Naive thymus-derived CD8-positive, alpha-beta T cell (primary cell): ENCODE data around the gene KEAP1. TPM values are rescaled to one million over a fixed set of nuclear protein-coding genes. Genes with fewer than 3 reads are reported as not detected.
A peak's percentile ranks its signal among the peaks of the same experiment; 100 is the strongest.

ENCODE experiments used
- ATAC-seq, 2 donors: fragments of 150-1000 bp; cut with Tn5 transposase in 1 of 2; sonication (Bioruptor Pico), chemical (Tn5 transposase) in 1 of 2; 1 replicate in 1 of 2; 2 replicates in 1 of 2; pipeline ENCODE4 v1.10.0; 2021; ENCODE audit warnings: mild to moderate bottlenecking in 2 of 2, moderate library complexity in 2 of 2
- POLR2A ChIA-PET: fragments of 350-600 bp; sonication (Branson Sonifier 250); formaldehyde crosslinking; loops from one replicate; lab custom pipeline; 2021; ENCODE audit warnings: antibody characterized with exemption; lab: Charles Lee
- DNase-seq, 10 donors: peaks; one replicate each; pipeline versions ENCODE4 v3.0.0 to v3.0.0-alpha.2; 2020 to 2022
- H3K27ac Mint-ChIP-seq, 10 donors: one replicate each; pipeline ENCODE4 v1.8.0; 2020 to 2022; ENCODE audit warnings: mild to moderate bottlenecking in 10 of 10, mixed read lengths in 10 of 10, moderate library complexity in 4 of 10, inconsistent platforms in 1 of 10
- H3K27me3 Mint-ChIP-seq, 5 donors: one replicate each; pipeline ENCODE4 v1.8.0; 2021 to 2022; ENCODE audit warnings: mixed read lengths in 5 of 5
- H3K36me3 Mint-ChIP-seq, 3 donors: one replicate each; pipeline ENCODE4 v1.8.0; 2020 to 2022; ENCODE audit warnings: mixed read lengths in 3 of 3, mild to moderate bottlenecking in 2 of 3, inconsistent platforms in 1 of 3
- H3K4me1 Mint-ChIP-seq, 4 donors: one replicate each; pipeline ENCODE4 v1.8.0; 2021 to 2022; ENCODE audit warnings: mixed read lengths in 4 of 4
- H3K4me3 Mint-ChIP-seq, 10 donors: one replicate each; pipeline ENCODE4 v1.8.0; 2020 to 2022; ENCODE audit warnings: mild to moderate bottlenecking in 10 of 10, mixed read lengths in 10 of 10, moderate library complexity in 6 of 10, inconsistent platforms in 1 of 10
- H3K9me3 Mint-ChIP-seq, 9 donors: one replicate each; pipeline ENCODE4 v1.8.0; 2020 to 2022; ENCODE audit warnings: mixed read lengths in 9 of 9, mild to moderate bottlenecking in 3 of 9, inconsistent platforms in 1 of 9, moderate library complexity in 1 of 9
- polyA plus RNA-seq, 3 donors: library from polyadenylated mRNA; unstranded; fragments of 300-500 nt; fragmentation: Illumina TruSeq; gene quantifications; one replicate each; pipeline ENCODE4 v1.2.3, GENCODE V29; 2021
- total RNA-seq, 8 experiments: library from RNA in 2 of 8; stranded (reverse) in 2 of 8; gene quantifications; one replicate each; pipeline ENCODE4 v1.2.3 and lab custom pipeline; 2021 to 2026

KEAP1 gene
- total and polyA plus RNA-seq, 5 experiments from 2014 or later: 15.1 to 35.2 (median 25.7) TPM

DNA sequence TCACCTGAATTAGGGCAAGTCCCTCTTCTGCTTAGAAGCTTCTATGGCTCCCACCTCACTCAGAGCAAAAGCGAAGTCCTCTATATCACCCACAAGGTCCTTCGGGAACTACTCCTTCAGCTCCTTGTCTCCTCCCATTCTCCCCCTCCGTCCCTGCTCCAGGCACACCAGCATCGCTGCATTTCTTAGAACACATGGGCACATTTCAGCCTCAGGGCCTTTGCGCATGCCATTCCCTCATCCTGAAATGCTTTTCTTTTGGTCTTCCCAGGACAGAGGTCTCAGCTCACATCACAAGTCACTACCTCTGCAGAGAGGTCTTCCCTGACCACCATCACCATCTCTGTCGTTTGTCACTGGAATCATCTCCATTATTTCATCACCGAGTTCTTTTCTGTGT lies 10.1 kb upstream of the KEAP1 start:
- POLR2A ChIA-PET: interaction anchor here (0.9 kb wide), 1 partner anchor 55 kb away, joined by 3 read pairs; no protein-coding TSS in a partner anchor
- DNase-seq (no peak), ATAC-seq (no peak)
- Mint-ChIP-seq H3K9me3 (peaks cover 0 to 3% (median 0%) of the 10 kb centered on the region in 9 donors), H3K27ac (peak overlapping the region in 2 of 10 donors; percentile 52 to 80), H3K36me3 (no peaks in the 10 kb centered on the region), H3K4me3 (peak overlapping the region in 8 of 10 donors; percentile 19 to 58 (median 37)), H3K4me1 (peaks cover 10 to 45% (median 33%) of the 10 kb centered on the region in 4 donors), H3K27me3 (peaks cover 28 to 52% (median 34%) of the 10 kb centered on the region in 5 donors)

DNA sequence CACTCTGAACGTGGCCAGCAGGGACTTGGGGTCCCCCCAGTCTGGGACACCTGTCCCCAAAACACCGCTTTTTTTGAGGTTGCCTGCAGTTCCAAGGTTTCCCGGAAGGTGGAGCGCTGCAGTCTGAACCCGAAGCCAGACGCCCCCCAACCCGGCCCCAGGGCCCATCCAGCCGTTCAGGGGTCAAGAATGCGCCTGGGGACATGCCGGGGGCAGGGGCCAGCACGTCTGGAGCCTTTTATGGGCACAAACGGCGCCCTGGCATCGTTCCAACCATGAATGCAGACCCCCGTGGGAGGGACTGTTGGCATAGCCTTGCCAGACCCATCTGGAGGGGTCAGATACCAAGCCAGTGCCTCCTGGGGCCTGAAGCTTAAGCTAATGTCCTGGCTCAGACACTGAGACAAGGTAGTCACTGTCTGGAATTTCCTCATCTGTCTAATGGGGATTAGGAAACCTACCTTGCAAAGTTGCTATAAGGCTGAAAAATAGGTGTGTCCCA lies 7.2 kb upstream of the KEAP1 start:
- ATAC-seq: peak in 1 of 2 donors; percentile 32
- Mint-ChIP-seq H3K4me1 (peaks cover 11 to 35% (median 26%) of the 10 kb centered on the region in 4 donors), H3K27ac (peak overlapping the region in 1 of 10 donors; percentile 82), H3K36me3 (no peaks in the 10 kb centered on the region), H3K27me3 (peaks cover 12 to 30% (median 16%) of the 10 kb centered on the region in 5 donors), H3K4me3 (no peak overlapping the region), H3K9me3 (no peaks in the 10 kb centered on the region)
- POLR2A ChIA-PET: no interaction called here
- DNase-seq: peak; percentile 34 to 72 (median 61)

DNA sequence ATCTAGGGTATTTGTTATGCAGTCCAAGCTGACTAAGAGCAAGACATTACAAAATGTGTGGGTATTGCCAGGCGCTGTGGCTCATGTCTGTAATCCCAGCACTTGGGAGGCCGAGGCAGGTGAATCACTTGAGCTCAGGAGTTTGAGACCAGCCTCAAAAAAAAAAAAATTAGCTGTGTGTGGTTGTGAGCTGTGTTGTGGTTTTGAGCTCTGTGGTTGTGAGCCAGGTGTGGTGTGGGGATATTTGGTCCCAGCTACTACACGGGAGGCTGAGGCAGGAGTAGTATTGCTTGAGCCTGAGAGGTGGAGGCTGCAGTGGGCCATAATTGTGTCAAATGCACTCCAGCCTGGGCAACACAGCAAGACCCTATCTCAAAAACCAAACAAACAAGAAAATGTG lies 5.6 kb upstream of the KEAP1 start:
- POLR2A ChIA-PET: interaction anchor here (0.6 to 1.0 kb wide), 3 partner anchors 61 to 143 kb away, joined by 3 to 4 read pairs (median 4); no protein-coding TSS in a partner anchor
- peak overlapping the region in 1 of 10 donors; percentile 71 for H3K4me3 Mint-ChIP-seq
- no peak for ATAC-seq
- peaks cover 10 to 33% (median 21%) of the 10 kb centered on the region in 4 donors for H3K4me1 Mint-ChIP-seq
- H3K36me3 Mint-ChIP-seq: no peaks in the 10 kb centered on the region
- DNase-seq: peak in 1 of 10 donors; percentile 14
- peak overlapping the region in 1 of 10 donors; percentile 52 for H3K27ac Mint-ChIP-seq
- no peaks in the 10 kb centered on the region for H3K9me3 Mint-ChIP-seq
- H3K27me3 Mint-ChIP-seq: peaks cover 9 to 15% (median 10%) of the 10 kb centered on the region in 5 donors

DNA sequence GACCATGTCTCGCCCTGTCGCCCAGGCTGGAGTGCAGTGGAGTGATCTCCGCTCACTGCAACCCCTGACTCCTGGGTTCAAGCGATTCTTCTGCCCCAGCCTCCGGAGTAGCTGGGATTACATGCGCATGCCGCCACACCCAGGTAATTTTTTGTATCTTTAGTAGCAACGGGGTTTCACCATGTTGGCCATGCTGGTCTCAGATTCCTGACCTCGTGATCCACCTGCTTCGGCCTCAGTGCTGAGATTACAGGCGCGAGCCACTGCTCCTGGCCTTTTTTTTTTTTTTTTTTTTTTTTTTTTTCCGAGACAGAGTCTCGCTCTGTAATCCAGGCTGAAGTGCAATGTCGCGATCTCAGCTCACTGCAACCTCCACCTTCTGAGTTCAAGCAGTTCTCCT lies 4.9 kb upstream of the KEAP1 start:
- Mint-ChIP-seq H3K36me3 (no peaks in the 10 kb centered on the region), H3K27ac (no peak overlapping the region), H3K4me1 (peaks cover 9 to 30% (median 20%) of the 10 kb centered on the region in 4 donors), H3K4me3 (no peak overlapping the region), H3K9me3 (no peaks in the 10 kb centered on the region), H3K27me3 (peaks cover 2 to 9% (median 4%) of the 10 kb centered on the region in 5 donors)
- POLR2A ChIA-PET: interaction anchor here (0.6 kb wide), 2 partner anchors 62 to 81 kb away, joined by 4 to 8 read pairs; no protein-coding TSS in a partner anchor
- no peak for ATAC-seq
- no peak for DNase-seq

- H3K9me3 Mint-ChIP-seq: no peaks in the 10 kb centered on the region
- H3K4me3 Mint-ChIP-seq: peak overlapping the region in 7 of 10 donors; percentile 39 to 84 (median 60)
- peak; percentile 30 to 52 for ATAC-seq
- peak; percentile 58 to 89 (median 74) for DNase-seq
- H3K4me1 Mint-ChIP-seq: peaks cover 14 to 37% (median 30%) of the 10 kb centered on the region in 4 donors
- peaks cover 0 to 5% (median 0%) of the 10 kb centered on the region in 5 donors for H3K27me3 Mint-ChIP-seq
- H3K27ac Mint-ChIP-seq: peak overlapping the region in 9 of 10 donors; percentile 10 to 87 (median 69)
- no peaks in the 10 kb centered on the region for H3K36me3 Mint-ChIP-seq
- POLR2A ChIA-PET: interaction anchor here (0.6 kb wide), 1 partner anchor 18 kb away, joined by 3 read pairs; no protein-coding TSS in a partner anchor
Observed at GRCh38 chr19:10505583-10506229, 2.5 kb upstream of the KEAP1 start.

GRCh38 chr19:10502524-10503001 lies 593 bp downstream of the KEAP1 start:
- H3K4me3 Mint-ChIP-seq: peak overlapping the region; percentile 75 to 92 (median 84)
- H3K9me3 Mint-ChIP-seq: no peaks in the 10 kb centered on the region
- ATAC-seq (peak; percentile 92 to 93), DNase-seq (peak; percentile 69 to 90 (median 78))
- no peaks in the 10 kb centered on the region for H3K27me3 Mint-ChIP-seq
- peaks cover 0 to 19% (median 3%) of the 10 kb centered on the region in 3 donors for H3K36me3 Mint-ChIP-seq
- POLR2A ChIA-PET: interaction anchor here (0.6 kb wide), 1 partner anchor 63 kb away, joined by 3 read pairs; the partner anchor contains the start of gene KRI1
- peaks cover 14 to 40% (median 39%) of the 10 kb centered on the region in 4 donors for H3K4me1 Mint-ChIP-seq
- peak overlapping the region in 9 of 10 donors; percentile 77 to 90 (median 80) for H3K27ac Mint-ChIP-seq

- peak overlapping the region in 9 of 10 donors; percentile 77 to 90 (median 80) for H3K27ac Mint-ChIP-seq
- H3K27me3 Mint-ChIP-seq: no peaks in the 10 kb centered on the region
- peaks cover 16 to 44% (median 43%) of the 10 kb centered on the region in 4 donors for H3K4me1 Mint-ChIP-seq
- peak; percentile 32 to 36 for ATAC-seq
- peaks cover 0 to 23% (median 3%) of the 10 kb centered on the region in 3 donors for H3K36me3 Mint-ChIP-seq
- POLR2A ChIA-PET: no interaction called here
- DNase-seq: peak in 3 of 10 donors; percentile 13 to 69 (median 33)
- peak overlapping the region; percentile 75 to 92 (median 84) for H3K4me3 Mint-ChIP-seq
- H3K9me3 Mint-ChIP-seq: no peaks in the 10 kb centered on the region
Observed at GRCh38 chr19:10501971-10502523, 1.1 kb downstream of the KEAP1 start.

GRCh38 chr19:10500247-10500592 lies 2.9 kb downstream of the KEAP1 start:
- ATAC-seq (no peak), DNase-seq (no peak)
- no peaks in the 10 kb centered on the region for H3K9me3 Mint-ChIP-seq
- no peaks in the 10 kb centered on the region for H3K27me3 Mint-ChIP-seq
- H3K27ac Mint-ChIP-seq: peak overlapping the region in 7 of 10 donors; percentile 11 to 84 (median 63)
- POLR2A ChIA-PET: interaction anchor here (0.6 to 0.7 kb wide), 2 partner anchors 93 to 253 kb away, joined by 4 to 7 read pairs; no protein-coding TSS in a partner anchor
- peaks cover 0 to 38% (median 3%) of the 10 kb centered on the region in 3 donors for H3K36me3 Mint-ChIP-seq
- H3K4me1 Mint-ChIP-seq: peaks cover 12 to 38% (median 37%) of the 10 kb centered on the region in 4 donors
- H3K4me3 Mint-ChIP-seq: peak overlapping the region in 9 of 10 donors; percentile 40 to 81 (median 70)

DNA sequence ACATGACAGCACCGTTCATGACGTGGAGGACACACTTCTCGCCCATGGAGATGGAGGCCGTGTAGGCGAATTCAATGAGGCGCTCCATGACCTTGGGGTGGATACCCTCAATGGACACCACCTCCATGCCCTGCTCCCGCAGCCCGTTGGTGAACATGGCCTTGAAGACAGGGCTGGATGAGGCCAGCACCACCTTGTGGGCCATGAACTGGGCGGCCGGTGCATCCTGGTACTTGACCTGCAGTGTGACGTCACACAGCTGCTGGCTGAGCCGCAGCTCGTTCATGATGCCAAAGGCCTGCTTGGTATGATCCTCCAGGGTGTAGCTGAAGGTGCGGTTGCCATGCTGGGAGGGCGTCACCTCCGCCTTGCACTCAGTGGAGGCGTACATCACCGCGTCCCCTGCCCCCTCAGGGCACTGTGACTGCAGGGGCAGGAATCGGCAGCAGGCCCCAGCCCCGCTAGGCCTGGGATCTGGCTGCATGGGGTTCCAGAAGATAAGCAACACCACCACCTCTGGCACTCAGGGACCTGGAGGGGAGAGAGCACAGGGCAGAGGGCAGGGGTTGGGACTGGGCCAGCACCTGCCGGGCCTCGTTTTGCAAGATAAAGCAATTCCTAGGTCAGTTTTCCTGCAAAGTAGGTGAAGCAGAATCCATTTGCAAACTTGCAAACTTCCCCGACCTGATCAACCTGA lies 3.5 kb downstream of the KEAP1 start:
- Mint-ChIP-seq H3K27ac (peak overlapping the region in 5 of 10 donors; percentile 11 to 76 (median 43)), H3K4me1 (peaks cover 12 to 38% (median 37%) of the 10 kb centered on the region in 4 donors), H3K9me3 (no peaks in the 10 kb centered on the region), H3K27me3 (no peaks in the 10 kb centered on the region), H3K4me3 (peak overlapping the region in 4 of 10 donors; percentile 70 to 81 (median 76)), H3K36me3 (peaks cover 0 to 43% (median 3%) of the 10 kb centered on the region in 3 donors)
- ATAC-seq: no peak
- DNase-seq: peak in 1 of 10 donors; percentile 60
- POLR2A ChIA-PET: no interaction called here

DNA sequence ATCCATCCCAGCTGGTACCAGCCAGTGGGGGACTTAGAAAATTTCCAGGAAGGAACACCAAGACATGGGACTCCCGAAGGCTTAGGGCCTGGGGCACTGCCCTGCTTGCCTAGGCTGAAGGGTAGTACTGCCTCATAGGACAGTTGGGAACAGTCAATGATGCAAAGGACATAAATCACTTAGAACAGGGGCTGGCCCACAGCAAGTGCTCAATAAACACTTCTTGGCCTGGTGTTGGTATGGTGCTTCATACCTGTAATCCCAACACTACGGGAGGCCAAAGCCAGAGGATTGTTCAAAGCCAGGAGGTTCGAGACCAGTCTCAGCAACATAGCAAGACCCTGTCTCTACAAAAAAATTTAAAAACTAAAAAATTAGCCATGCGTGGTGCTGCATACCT lies 5.8 kb downstream of the KEAP1 start:
- no peaks in the 10 kb centered on the region for H3K27me3 Mint-ChIP-seq
- no peaks in the 10 kb centered on the region for H3K9me3 Mint-ChIP-seq
- peaks cover 0 to 56% (median 6%) of the 10 kb centered on the region in 3 donors for H3K36me3 Mint-ChIP-seq
- POLR2A ChIA-PET: no interaction called here
- ATAC-seq: no peak
- peak overlapping the region in 2 of 10 donors; percentile 27 to 82 for H3K27ac Mint-ChIP-seq
- peaks cover 10 to 36% (median 33%) of the 10 kb centered on the region in 4 donors for H3K4me1 Mint-ChIP-seq
- H3K4me3 Mint-ChIP-seq: no peak overlapping the region
- DNase-seq: no peak

- H3K27me3 Mint-ChIP-seq: no peaks in the 10 kb centered on the region
- H3K27ac Mint-ChIP-seq: no peak overlapping the region
- ATAC-seq (no peak), DNase-seq (no peak)
- H3K36me3 Mint-ChIP-seq: peaks cover 0 to 73% (median 11%) of the 10 kb centered on the region in 3 donors
- peaks cover 0 to 18% (median 4%) of the 10 kb centered on the region in 4 donors for H3K4me1 Mint-ChIP-seq
- H3K9me3 Mint-ChIP-seq: no peaks in the 10 kb centered on the region
- no peak overlapping the region for H3K4me3 Mint-ChIP-seq
- POLR2A ChIA-PET: interaction anchor here (0.6 kb wide), 3 partner anchors 8 to 80 kb away, joined by 3 to 6 read pairs (median 3); no protein-coding TSS in a partner anchor
Observed at GRCh38 chr19:10491472-10492047, 11.6 kb downstream of the KEAP1 start.
